GDM1 (cell line): Measurements from ENCODE around the gene DYRK1A.
"Not testable (repeated sequence)": the region's sequence is repeated elsewhere in the genome, so short reads cannot be mapped to it uniquely, and the experiment has no call there.

ENCODE experiments used
- DNase-seq: peaks from one replicate; lab custom pipeline; 2025; lab: John Stamatoyannopoulos, UW

The DYRK1A gene

DNA sequence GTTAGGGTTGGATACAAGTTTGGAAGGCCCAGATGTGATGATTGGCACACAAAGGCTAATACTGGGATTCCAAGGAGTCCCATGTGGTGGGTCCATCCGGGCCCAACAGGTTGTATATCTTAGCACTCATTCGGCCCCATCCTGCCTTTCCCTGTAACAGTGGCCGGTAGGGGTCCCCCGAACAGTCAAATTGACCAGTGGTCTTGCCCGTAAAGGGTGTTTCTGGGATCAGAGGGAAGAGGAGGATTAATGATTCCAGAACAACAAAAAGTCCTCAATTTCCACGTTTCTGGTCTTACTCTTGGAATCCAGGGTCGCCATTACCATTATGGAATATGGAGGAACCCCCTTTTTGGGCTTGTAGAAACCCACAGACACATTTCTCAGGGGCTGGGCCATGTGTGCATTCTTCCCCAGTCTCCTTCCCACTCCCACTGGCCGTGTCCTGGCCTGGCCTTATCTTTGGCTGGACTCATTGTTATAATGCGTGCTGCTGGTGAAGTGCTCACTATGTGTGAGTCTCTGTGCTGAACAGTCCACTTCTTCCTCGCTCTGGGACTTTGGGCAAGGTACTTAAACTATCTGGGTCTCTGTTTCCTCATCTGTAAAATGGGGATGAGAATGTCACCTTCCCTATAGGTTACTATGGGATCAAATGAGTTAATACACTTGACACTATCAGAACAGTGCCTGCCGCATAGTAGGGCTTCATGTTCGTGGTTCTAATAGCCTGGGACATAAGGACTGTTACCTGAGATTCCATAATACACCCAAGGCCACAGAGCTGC, 161.8 kb downstream of the DYRK1A start:
- DNase-seq, result no peak

DNA sequence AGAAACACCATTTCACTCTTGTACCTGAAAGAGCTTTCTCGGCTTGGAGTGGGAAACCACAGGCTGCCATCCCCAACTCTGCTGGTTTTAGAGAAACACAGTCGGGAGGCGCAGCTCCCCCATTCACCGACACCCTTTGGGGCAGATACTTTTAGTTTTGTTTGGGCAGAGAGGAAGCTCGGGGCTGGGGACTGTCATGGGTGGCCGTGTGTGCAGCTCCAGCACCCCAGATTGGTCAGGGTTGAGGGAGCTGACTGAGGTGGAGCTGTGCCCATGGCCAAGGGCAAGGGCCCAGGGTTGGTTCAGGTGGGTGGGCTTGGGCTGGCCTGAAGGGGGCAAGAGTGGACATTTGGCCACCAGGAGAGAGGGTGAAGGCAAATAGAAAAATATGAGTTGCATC, 163.1 kb downstream of the DYRK1A start:
- no peak for DNase-seq

DNA sequence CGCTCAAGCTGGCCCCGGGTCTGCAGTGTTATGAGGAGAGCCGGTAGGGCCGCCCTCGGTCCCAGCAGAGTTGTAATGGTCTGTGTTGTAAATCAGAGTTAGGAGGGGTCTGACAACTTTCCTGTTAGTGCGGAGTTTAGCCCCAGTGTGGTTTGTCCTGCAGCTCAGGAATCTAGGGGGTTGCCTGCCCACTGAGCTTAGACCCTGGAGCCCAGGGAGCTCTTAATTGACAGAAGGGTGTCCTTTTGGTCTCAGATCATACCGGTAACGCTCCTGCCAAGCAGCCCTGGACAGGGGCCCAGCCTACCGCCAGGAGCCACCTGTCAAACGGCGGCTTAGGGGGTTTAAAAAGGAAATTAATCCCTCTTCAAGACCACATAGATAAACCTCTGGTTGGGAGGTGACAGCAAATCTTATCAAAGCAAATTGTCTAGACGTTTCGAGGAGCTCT, 164.4 kb downstream of the DYRK1A start:
- DNase-seq, result no peak

DNA sequence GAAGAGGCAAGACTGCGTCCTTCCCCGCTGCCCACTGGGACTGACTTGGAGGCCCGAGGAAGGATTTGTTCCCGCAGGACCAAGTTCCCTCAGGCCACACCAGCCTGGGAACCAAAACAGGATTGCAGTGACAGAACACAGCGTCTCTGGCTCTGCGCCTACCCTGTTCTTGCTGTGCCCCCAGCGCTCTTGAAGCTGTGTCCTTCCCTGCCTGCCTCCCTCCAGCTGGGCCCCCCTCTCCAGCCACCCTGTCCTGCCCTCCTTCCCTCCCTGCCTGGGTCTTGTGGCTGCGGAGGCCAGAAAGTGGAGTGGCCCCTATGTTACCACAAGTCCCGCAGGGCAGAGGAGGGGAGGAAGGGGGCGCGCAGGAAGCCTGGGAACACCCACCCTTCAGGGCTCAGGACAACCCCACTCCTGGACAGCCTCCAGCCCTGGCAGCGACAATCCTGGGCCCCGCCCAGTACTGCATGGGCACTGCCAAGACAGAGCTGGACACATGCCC, 164.9 kb downstream of the DYRK1A start:
- no peak for DNase-seq

DNA sequence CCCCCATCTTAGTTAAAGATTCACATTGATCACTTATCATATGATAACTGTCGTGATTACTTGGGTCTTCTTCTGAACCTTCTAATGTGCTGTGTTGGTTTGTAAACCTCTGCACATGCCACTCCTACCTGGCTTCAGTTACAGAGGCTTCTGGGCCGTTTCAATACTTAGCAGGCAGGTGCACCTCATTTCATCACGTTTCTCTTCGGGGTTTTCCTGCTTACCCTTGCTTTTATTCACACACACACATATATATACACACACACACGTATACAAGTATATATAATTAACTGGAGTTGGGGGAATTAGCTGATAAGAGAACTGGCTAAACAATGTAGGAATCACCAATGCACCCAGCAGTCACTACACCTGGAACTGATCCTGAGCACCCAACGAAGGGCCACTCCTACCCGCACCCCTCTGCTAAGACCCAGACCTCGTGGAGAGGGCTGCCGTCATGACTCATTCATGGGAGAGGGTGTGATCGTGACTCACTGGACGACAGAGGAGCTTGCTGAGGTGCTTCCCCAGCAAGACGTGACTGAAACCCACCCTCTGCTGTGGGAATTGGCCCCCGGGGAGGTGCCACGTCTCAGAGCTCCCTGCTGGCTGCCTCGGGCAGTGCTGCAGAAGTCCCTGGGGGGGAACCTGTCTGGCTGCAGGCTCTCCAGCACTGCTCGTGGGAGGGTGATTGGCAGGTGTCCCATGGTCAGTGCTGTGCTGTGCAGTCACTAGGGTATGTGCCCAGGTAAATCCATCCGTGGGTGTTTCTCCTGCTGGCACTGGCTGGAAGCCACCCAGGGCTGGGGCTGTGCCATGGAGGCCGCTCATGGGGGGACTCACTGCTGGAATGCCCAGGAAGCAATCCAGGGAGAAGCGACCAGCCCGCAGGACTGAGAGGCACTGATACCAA, 166.6 kb downstream of the DYRK1A start:
- DNase-seq, result no peak

DNA sequence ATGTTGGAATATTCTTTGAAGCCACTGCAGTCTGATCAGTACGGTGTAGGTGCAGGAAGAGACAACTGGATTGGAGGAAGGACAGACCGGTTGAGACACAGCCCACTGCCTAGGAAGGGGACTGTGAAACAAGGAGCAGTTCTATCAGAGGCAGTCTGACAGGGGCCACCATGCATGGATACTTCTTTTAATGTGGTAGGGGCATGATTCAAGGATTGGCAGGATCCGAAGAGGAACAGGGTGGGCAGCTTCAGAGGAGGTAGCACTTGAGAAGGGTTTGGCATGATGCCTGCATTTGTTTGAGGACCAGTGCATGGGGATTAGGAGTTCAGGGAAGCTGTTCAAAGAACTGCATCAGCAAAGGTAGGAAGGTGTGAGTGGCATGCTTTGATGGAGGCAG, 167.9 kb downstream of the DYRK1A start:
- no peak for DNase-seq

DNA sequence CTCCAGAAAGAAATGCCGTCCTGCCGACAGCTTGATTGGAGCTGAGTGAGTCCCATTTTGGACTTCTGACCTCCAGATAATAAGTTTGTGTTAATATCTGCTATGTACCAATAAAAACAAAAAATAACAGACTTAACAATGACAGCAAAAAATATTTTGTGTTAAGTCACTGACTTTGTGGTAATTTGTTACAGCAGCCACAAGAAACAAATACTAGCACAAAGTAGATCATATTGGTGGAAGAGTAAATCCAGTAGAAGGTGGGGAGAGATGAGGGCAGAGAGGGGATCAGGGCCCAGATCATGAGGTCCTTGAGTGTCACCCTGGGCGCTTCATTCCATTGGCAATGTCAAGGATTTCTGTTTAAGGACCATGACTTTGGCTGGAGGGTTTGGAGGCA, 168.6 kb downstream of the DYRK1A start:
- DNase-seq, result no peak

DNA sequence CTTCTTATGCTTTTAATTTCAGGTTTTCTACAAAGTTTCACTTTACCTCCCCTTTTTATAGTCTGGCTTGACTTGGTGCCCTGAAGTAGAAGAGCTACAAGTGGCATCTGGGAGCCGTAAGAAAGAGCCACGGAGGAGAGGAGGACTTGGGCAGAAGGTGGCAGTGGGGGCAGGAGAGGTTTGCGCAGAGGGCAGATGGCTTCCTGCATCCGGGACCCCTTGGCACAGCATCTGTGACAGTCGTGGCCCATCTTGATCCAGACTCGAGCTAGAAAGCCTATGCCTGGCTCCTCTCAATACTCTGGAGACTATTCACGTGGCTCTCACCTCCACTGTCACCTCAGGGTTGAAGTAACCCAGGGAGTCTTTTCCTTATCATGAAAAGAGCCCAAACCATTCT, 169.1 kb downstream of the DYRK1A start:
- no peak for DNase-seq

DNA sequence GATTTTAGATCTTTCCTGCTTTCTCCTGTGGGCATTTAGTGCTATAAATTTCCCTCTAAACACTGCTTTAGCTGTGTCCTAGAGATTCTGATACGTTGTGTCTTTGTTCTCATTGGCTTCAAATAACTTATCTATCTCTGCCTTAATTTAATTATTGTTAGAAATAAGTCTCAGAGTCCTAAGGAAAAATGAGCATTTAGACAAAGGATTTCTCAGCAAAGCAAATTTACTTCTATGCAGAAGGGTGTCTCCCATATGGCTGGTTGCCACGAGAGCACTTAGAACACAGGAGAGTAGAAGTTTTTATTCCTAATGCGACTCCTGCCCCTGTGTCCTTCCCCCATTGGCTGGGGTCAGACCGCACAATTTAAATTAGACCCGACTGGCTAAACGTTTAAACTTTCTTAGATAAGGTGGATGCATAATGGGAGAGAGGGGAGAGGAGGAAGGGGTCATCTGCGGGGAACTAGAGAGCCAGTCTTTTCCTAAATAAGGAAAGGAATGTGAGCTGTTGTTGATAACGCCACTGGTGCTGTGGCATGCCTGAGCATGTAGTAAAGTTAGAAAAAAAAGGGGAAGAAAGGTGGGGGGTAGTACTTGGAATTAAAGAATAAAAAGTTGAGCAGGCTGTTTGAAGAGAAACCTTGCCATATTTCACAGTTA, 170.2 kb downstream of the DYRK1A start:
- DNase-seq, result peak; percentile 56

DNA sequence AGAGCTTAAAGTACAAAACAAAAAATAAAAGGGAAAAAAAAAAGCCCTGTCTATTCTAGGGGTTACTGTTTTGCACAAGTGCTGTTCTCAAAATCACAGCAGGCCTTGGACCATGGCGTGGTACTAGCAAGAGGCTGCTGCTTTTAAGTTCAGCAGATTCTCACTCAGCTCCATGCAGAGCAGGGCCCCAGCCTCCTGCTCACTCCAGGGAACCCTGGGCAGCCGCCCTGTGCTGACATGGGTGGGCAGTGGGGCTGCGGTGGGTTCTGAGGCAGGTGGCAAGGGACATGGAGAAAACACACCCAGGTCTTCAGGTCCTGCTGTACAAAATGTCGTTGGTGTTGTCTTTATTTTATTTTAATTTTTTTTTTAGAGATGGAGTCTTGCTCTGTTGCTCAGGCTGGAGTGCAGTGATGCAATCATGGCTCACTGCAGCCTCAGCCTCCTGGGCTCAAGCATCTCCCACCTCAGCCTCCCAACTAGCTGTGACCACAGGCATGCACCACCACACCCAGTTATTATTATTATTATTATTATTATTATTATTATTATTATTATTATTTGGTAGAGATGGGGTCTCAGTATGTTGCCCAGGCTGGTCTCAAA, 170.9 kb downstream of the DYRK1A start:
- no peak for DNase-seq

DNA sequence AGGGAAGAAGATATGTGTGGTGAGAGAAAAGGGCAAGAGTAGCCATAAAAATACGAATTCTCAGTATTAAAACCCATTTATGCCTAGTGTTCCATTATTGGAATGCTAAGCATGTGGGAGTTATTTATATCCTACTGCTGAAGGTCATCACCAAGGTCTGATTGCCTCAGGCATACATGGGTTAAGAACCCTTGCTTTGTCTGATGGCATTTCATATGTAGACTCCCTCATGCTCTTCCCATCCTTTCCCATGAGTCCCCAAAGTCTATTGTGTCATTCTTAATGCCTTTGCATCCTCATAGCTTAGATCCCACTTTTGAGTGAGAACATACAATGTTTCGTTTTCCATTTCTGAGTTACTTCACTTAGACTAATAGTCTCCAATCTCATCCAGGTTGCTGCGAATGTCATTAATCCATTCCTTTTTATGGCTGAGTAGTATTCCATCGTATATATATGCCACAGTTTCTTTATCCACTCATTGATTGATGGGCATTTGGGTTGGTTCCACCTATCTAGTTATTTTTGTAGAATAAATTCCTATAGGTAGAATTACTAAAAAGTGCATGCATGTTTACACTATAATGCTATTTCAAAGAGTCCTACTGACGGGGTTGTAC, 172.5 kb downstream of the DYRK1A start:
- no peak for DNase-seq

DNA sequence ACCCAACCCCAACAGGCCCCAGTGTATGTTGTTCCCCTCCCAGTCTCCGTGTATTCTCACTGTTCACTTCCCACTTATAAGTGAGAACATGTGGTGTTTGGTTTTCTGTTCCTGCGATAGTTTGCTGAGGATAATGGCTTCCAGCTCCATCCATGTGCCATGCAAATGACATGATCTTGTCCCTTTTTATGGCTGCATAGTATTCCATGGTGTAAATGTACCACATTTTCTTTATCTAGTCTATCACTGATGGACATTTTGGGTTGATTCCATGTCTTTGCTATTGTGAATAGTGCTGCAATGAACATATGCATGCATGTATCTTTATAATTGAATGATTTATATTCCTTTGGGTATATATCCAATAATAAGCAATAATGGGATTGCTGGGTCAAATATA, 174.6 kb downstream of the DYRK1A start:
- DNase-seq, result not testable (repeated sequence)

DNA sequence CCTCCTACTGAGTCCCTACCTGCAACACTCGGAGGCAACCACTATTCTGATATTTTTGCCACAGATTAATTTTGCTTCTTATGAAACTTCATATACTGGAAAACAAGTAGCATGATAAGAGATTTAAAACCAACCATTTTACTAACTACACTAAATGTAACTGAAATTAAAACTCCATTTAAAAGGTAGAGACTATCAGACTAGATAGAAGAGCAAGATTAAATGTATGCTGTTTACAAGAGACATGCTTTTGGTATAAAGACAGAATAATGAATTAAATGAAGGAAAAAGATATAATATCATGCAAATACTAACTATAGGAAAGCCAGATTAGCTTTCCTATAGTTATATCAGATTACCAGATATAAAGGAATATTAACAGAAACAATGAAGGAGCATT, 175.9 kb downstream of the DYRK1A start:
- no peak for DNase-seq

DNA sequence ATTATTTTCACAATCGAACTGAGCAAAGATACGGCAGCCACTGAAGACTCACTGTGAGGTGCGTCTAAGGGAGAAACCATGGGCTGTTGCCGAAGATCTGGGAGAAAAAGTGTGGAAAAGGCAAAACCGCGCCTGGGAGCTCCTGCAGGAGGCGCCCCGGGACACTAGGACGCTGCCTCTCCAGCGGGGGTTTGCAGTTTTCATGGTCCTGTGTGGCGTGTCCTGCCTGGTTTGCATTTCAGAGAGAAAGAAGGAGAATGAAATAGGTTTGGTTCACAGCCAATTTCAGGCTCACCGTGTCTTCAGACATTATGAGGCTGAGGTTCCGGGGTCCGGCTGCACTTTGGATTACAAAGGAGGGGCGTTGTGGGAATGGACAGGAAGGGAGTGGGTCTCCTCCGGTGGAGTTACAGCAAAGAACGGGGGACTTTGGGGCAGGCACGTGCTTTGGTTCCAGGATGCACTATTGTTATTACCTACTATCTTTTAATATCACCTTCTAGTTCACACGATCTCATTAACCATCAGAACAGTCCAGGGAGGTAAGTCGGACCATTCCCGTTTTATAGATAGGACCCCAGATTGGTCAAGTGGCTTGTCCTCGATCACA, 179.8 kb downstream of the DYRK1A start:
- DNase-seq, result no peak

DNA sequence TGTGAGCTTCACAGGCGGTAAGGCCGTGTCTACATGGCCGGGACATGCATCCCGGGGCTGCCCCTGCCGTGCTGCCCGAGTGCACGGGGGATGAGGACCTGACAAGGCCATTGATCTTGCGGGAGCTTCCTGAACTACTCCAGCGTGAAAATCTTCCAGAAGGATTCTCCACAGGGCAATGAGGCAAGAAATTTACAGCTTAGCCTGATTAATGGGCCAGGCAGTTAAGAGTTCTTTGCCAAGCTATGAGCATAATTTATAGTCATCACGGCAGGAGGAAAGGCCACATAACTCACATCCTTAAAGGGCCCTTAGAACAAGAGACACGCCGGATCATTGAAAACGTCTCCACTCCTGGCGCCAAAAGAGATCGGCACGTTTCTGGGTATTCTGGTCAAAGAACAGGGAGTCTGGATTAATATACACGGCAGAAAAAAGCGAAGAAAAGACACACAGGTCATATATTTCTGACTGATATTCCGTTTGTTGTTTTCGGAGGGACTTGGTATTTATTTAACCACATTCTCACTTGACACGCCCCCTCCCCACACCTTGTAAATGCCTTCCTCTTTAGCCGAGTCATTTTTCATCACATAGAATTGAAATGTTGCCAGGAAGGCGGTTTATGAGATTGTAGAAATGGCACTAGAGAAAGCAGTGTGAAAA, 180.5 kb downstream of the DYRK1A start:
- peak; percentile 38 for DNase-seq

DNA sequence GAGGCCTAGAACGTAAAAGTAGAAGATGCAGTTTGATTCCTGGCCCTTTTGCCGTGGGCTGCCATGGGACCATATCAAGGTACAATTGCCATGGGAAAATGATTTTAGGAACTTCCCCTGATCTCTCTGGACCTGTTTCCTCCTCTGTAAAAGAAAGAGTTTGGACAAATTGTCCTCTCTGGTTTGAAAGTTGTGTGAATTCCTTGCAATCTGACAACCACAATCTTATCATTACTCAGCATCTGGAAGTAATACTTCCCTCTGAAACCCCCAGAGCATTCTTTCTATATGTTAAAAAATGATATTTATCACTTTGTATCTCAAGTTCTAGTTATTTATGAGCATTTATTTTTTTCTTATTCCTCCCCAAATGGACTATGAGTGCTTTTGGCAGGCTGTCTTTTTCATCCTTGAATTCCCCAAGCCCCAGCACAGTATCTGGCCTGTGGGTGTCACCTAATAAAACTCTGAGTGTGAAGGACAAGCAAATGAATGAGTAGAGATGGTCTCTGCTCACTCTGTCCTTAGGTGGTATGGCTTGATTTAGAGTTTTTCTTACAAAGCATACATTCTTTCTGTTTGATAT, 181.1 kb downstream of the DYRK1A start:
- DNase-seq, result peak; percentile 32

DNA sequence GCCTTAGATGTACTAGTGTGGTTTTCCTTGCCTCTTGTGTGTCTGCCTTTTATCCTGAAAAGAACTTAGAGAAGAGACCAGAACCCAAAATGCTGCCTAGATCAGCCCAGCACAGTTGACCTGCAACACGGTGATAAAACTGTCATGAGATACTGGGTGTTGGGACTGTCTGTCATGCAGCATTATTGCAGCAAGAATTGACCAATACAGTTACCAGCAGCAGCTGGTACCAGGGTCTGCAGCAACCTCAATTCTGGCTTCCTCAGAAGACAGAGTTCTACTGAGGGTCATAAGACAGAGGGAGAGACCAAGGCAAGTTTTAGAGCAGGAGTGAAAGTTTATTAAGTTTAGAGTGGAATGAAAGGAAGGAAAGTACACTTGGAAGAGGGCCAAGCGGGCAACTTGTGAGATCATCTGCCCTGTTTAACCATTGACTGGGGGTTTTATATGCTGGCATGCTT, 182.0 kb downstream of the DYRK1A start:
- DNase-seq, result no peak

DNA sequence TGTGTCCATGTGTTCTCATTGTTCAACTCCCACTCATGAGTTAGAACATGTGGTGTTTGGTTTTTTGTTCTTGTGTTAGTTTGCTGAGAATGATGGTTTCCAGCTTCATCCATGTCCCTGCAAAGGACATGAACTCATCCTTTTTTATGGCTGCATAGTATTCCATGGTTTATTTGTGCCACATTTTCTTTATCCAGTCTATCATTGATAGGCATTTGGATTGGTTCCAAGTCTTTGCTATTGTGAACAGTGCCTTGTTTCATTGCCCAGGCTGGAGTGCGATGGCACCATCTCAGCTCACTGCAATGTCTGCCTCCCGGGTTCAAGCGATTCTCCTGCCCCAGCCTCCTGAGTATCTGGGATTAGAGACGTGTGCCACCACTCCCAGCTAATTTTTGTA, 183.2 kb downstream of the DYRK1A start:
- DNase-seq, result not testable (repeated sequence)

DNA sequence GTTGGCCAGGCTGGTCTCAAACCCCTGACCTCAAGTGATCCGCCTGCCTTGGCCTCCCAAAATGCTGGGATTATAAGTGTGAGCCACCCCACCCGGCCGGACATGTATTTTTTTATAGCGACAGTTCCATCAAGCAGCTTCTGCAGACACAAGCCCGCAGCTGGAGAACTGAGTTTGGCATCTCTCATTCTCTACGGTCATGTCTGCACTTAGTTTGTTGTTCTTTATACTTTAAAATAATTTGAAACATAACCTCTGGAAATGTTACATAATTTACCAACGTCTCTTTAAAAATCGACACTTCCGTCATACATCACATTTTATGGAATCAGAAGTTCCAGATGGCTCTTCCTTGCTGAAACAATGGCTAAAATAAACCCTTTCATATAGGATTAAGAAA, 183.6 kb downstream of the DYRK1A start:
- no peak for DNase-seq
